BJ (cell line): ENCODE results near the gene SMIM38. TPM values are rescaled to one million over a fixed set of nuclear protein-coding genes. Genes with fewer than 3 reads are reported as not detected.

Experiments
- CTCF ChIA-PET: fragments of 350-600 bp; formaldehyde crosslinking; extraction: SDS; loops from one replicate; lab custom pipeline; 2021; ENCODE audit warnings: antibody characterized with exemption, inconsistent platforms; lab: Yijun Ruan, JAX
- POLR2A ChIA-PET: fragments of 300-600 bp; sonication (Branson Sonifier 250); formaldehyde crosslinking; extraction: SDS; loops from one replicate; lab custom pipeline; 2021; ENCODE audit warnings: antibody characterized with exemption; lab: Charles Lee
- DNase-seq: peaks from one replicate; pipeline ENCODE4 v3.0.0-alpha.2; 2011; ENCODE audit warnings: low read depth
- H3K27me3 ChIP-seq: 2 replicates; pipeline ENCODE4 v1.6.0; 2011; ENCODE audit warnings: low read length; ENCODE audit not compliant: control insufficient read depth, insufficient read depth
- H3K36me3 ChIP-seq: 2 replicates; pipeline ENCODE4 v1.5.1; 2011; ENCODE audit warnings: low read length; ENCODE audit not compliant: control insufficient read depth, insufficient read depth
- H3K4me3 ChIP-seq: 2 replicates; pipeline ENCODE4 v1.5.1; 2011; ENCODE audit warnings: low read depth, mild to moderate bottlenecking, control low read depth, low read length
- polyA plus RNA-seq: library from polyadenylated mRNA; depleted of rRNA; stranded (reverse); fragments of >200 nt; gene quantifications from 2 replicates; pipeline ENCODE4 v1.2.3, GENCODE V29; 2011
- TF ChIP-seq, protein P1 (sequence below): IDR thresholded peaks from 2 replicates; pipeline ENCODE4 v1.5.1; 2011; ENCODE audit warnings: low read depth, mild to moderate bottlenecking, control low read depth, inconsistent platforms, low read length, moderate library complexity; ENCODE audit not compliant: insufficient read depth

SMIM38 gene
- polyA plus RNA-seq, 1 experiment, result 0.09 TPM

GRCh38 chr11:69194956-69195355 is 39.2 kb downstream of the SMIM38 start:
- ChIA-PET POLR2A (no interaction called here), CTCF (no interaction called here)
- TF ChIP-seq, protein P1, sequence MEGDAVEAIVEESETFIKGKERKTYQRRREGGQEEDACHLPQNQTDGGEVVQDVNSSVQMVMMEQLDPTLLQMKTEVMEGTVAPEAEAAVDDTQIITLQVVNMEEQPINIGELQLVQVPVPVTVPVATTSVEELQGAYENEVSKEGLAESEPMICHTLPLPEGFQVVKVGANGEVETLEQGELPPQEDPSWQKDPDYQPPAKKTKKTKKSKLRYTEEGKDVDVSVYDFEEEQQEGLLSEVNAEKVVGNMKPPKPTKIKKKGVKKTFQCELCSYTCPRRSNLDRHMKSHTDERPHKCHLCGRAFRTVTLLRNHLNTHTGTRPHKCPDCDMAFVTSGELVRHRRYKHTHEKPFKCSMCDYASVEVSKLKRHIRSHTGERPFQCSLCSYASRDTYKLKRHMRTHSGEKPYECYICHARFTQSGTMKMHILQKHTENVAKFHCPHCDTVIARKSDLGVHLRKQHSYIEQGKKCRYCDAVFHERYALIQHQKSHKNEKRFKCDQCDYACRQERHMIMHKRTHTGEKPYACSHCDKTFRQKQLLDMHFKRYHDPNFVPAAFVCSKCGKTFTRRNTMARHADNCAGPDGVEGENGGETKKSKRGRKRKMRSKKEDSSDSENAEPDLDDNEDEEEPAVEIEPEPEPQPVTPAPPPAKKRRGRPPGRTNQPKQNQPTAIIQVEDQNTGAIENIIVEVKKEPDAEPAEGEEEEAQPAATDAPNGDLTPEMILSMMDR, result no peak

DNA sequence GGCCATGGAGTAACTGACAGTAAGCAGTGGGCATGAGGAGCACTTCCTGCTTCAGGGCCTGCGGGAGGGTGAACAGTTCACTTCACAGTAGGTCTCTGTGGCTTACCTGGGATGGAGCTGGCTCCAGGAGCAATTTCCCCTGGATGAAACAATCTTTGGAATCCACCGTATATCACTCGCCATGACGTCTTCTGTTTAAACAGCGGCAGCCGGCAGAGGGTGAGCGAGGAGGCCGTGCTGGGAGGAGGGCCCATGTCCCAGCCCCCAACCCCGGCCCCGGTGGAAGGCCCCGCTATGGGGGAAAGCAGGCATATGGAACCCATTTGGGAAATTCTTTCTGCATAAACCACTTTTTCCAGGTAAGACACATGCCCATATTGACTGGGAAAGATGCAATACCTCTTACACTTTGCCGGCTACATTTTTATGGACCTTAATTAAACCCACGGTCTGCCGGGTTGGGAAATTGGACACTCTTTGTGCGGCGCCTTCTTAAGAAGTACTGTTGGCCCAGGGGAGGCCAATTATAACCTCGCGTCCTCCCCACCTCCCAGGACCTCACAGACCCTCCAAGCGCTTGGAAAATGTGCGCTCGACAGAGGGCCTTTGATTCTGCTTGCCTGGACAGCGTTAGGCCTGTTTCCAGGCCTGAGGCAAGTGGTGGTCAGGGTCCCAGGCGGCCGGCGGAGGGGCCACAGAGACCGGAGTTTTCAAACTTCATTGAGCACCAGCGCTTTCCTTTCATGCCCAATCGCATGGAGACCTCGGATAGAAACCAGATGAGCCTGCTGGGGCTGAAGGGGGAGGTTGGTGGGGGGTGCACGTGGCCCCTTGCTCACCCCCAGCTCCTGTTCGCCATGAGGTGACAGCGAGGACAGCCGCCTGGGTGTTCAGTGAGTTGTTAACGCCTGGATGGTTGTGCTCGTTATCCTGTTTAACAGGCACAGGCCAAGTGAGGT is 40.4 kb downstream of the SMIM38 start:
- CTCF ChIA-PET, result no interaction called here
- Histone ChIP-seq H3K36me3 (no peaks in the 10 kb centered on the region), H3K27me3 (peaks cover 11% of the 10 kb centered on the region), H3K4me3 (no peak overlapping the region)
- TF ChIP-seq, protein P1, result no peak
- POLR2A ChIA-PET, result no interaction called here
- DNase-seq, result no peak

More at GRCh38 chr11:69194956-69195355, 39.2 kb downstream of the SMIM38 start:
- no peak for DNase-seq
- Histone ChIP-seq H3K27me3 (peaks cover 9% of the 10 kb centered on the region), H3K4me3 (no peak overlapping the region), H3K36me3 (no peaks in the 10 kb centered on the region)

GRCh38 chr11:69196783-69197169 is 41.0 kb downstream of the SMIM38 start:
- CTCF ChIA-PET, result no interaction called here
- TF ChIP-seq, protein P1, result no peak
- POLR2A ChIA-PET, result no interaction called here

DNA sequence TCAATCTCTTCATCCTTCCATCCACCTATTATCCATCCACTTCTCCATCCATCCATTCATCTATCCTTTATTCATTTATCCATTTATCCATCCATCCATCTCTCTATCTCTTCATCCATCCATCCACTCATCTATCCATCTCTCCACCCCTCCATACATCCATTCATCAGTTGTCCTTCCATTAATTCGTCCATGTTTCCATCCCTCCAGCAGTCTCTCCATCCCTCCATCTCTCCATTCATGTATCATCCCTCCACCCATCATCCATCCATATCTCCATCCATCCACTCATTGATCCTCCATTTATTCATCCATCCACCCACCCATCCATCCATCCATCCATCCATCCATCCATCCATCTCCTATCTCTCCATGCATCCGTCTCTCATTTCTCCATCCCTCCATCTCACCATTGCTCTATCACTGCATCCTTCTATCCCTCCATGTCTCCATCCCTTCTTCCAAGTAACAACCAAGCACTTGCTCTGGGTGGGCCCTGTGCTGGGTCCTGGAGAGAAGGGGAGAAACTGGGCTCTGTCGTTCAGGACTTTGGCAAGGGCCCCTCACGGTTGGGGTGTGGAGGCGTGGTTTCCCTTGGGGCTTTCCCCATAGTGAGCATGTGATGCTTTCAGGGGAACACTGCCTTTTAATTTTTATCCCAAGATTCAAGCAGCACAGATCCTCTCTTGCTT is 43.3 kb downstream of the SMIM38 start:
- H3K4me3 ChIP-seq, result no peak overlapping the region
- H3K36me3 ChIP-seq, result no peaks in the 10 kb centered on the region
- no peak for DNase-seq
- ChIA-PET POLR2A (no interaction called here), CTCF (no interaction called here)
- peaks cover 13% of the 10 kb centered on the region for H3K27me3 ChIP-seq
- TF ChIP-seq, protein P1, result no peak

More at GRCh38 chr11:69196783-69197169, 41.0 kb downstream of the SMIM38 start:
- DNase-seq, result no peak
- H3K36me3 ChIP-seq, result no peaks in the 10 kb centered on the region
- H3K4me3 ChIP-seq, result no peak overlapping the region
- H3K27me3 ChIP-seq, result peaks cover 13% of the 10 kb centered on the region

GRCh38 chr11:69199583-69200315 is 44.0 kb downstream of the SMIM38 start:
- ChIA-PET POLR2A (no interaction called here), CTCF (no interaction called here)
- H3K4me3 ChIP-seq, result no peak overlapping the region
- H3K36me3 ChIP-seq, result no peaks in the 10 kb centered on the region
- peaks cover 13% of the 10 kb centered on the region for H3K27me3 ChIP-seq
- TF ChIP-seq, protein P1, result no peak
- DNase-seq, result no peak
